ENCODE results near the gene DNPEP. TPM values are rescaled to one million over a fixed set of nuclear protein-coding genes. Genes with fewer than 3 reads are reported as not detected.

DNPEP gene
- total RNA-seq, 4 donors from 2014 or later = 45.0 to 98.5 (median 54.1) TPM

DNA sequence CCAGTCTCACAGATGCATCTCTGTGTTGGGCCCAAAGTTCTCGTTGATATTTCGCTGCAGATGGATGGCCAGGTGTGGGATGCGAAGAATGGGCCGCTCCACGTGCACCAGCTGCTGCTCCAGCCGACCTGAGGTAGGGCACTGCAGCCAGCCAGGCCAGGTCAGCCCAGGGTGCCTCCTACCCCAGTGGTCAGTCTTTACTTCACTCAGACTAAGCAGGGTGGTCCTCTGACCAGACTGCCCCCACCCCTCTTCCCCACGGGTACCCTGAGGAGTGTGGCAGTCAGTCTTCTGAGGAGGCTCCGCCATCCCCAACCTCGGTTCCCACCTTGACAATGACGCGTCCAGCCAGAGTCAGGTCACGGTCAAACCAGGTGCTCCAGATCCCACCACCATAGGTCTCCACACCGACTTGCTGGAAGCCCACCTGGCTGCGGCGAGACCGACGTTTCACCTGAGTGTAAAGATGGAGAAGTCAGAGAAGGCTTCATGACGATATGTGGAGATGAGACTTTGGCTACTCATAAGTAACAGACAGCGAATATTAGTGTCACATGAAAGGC, 1.7 kb downstream of the DNPEP start:
- TF ChIP-seq, protein P1, sequence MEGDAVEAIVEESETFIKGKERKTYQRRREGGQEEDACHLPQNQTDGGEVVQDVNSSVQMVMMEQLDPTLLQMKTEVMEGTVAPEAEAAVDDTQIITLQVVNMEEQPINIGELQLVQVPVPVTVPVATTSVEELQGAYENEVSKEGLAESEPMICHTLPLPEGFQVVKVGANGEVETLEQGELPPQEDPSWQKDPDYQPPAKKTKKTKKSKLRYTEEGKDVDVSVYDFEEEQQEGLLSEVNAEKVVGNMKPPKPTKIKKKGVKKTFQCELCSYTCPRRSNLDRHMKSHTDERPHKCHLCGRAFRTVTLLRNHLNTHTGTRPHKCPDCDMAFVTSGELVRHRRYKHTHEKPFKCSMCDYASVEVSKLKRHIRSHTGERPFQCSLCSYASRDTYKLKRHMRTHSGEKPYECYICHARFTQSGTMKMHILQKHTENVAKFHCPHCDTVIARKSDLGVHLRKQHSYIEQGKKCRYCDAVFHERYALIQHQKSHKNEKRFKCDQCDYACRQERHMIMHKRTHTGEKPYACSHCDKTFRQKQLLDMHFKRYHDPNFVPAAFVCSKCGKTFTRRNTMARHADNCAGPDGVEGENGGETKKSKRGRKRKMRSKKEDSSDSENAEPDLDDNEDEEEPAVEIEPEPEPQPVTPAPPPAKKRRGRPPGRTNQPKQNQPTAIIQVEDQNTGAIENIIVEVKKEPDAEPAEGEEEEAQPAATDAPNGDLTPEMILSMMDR (IDR thresholded peaks at IDR 0.05; ENCODE audit: low read depth) = no peak

DNA sequence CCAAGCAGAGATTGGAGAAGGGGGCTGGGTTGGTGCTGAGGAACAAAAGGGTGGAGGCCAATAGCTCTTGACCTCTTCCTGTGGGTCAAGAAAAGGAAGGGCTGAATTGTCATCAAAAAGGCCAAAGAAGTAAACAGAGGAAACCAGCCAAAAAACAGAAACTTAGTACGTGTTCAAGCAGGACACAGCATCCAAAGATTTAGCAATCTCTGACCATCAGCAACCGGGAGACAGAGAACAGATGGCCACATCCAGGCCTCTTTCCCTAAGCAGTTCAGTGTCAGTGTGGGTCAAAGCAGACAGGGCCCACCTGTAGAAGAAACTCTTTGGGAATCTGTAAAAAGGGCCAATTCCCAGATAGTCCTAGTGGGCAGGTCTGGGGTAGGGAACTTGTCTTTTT, 2.9 kb downstream of the DNPEP start:
- TF ChIP-seq, protein P1 (IDR thresholded peaks at IDR 0.05; ENCODE audit: low read depth) = no peak

DNA sequence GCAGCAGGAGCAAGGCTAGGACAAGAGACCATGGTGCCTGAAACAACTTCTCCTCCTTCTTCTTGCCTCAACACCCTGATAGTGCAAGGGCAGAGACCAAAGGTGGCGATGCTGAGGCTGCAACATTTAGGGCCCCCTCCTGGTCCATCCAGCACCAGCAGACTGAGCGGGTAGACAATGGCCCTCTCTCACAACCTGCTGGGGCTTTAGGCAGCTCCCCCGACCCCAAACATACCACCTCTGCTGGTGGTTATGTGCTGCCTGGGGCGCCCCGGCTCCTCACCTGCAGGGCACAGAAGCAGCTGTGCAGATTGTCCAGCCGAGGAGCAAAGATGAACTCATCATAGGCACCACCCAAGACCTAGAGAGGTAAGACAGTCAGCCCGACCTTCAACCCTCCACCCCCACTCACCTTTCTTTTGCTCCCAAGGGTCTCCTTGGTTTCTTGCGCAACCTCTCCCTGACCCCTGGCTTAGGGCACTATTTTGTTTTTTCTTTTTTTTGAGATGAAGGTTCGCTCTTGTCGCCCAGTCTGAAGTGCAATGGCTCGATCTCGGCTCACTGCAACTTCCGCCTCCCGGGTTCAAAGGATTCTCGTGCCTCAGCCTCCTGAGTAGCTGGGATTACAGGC, 3.5 kb downstream of the DNPEP start:
- TF ChIP-seq, protein P1 (IDR thresholded peaks at IDR 0.05; ENCODE audit: low read depth) = no peak

DNA sequence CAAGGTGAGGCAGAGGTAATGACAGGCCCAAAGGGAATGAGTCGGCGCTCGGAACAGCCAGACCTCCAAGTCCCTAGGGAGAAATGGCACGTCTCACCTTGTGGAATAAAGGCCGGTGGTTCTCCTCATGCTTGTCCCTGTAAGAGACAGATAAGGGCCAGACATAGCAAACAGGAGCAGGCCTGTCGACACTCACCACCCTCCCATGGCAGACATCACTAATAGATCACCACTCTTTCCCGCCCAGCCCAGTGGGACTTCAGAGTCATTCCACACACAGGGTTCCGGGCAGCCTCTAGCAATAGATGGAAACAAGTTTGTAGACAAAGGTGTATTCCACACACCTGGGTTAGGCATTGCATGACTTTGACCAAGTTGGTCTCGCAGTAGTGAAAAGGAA, 6.3 kb downstream of the DNPEP start:
- TF ChIP-seq, protein P1 (IDR thresholded peaks at IDR 0.05; ENCODE audit: low read depth) = no peak

DNA sequence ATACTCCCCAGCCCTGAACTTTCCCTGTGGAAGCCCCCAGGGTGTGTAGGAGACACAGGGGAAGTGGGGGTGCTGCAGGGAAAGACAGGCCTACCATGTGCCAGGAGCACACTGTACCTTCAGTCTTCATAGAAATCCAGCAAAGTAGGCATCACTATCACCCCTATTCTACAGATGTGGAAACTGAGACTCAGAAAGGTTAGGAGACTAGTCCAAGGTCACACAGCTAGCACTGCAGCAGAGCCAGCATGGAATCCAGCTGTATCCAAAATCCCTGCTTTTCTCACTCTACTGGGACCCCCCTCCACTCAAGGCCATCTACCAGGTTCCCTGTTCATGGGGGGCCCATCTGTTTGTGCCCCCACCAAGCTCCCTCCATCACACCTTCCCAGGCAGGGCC, 6.8 kb downstream of the DNPEP start:
- TF ChIP-seq, protein P1 (IDR thresholded peaks at IDR 0.05; ENCODE audit: low read depth) = no peak

DNA sequence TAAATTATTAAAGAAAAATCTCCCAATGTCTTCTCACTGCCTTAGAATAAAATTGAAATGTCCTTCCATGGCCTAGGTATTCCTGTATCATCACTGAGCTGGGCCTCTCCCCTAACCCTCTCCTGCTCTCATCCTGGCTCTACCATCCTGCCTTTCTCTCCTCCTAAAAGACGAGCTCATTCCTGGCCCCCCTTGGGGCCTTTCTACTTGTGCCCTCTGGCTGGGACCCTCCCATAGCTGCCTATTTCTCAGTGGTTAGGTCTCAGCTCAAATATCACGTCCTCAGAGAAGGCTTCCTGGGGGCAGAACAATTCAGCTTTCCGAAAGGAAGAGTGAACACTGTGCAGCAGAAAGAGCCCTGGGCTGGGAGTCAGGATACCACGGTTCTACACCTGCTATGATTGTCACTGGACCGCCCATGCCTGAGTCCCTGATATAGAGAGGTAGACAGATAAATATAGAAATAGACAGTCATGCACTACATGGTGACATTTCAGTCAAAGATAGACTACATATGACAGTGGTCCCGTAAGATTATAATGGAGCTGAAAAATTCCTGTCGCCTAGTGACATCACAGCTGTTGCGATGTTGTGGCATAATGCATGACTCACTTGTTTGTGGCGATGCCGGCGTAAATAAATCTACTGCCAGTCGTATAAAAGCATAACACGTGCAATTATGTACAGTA, 9.4 kb downstream of the DNPEP start:
- TF ChIP-seq, protein P1 (IDR thresholded peaks at IDR 0.05; ENCODE audit: low read depth) = no peak

DNA sequence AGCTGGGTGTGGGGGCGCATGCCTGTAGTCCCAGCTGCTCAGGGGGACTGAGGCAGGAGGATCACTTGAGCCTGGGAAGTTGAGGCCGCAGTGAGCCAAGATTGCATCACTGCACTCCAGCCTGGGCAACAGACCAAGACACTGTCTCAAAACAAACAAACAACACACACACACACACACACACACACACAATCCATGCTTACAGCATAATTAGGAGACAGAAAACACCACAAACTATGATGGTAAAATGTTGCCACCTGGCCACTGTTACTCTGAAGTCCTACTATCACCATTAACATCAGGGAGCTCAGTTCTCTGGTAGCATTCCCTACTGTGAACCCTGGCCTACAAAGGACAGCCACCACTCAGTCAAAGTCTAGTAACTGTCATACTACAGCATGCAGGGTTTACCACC, 18.3 kb downstream of the DNPEP start:
- TF ChIP-seq, protein P1 (IDR thresholded peaks at IDR 0.05; ENCODE audit: low read depth) = no peak
